Osteocyte (in vitro differentiated cells): ENCODE measurements around the gene DTL. TPM values are rescaled to one million over a fixed set of nuclear protein-coding genes. Genes with fewer than 3 reads are reported as not detected.

Experiments
- DNase-seq: peaks from one replicate; pipeline ENCODE4 v3.0.0; 2021; ENCODE audit warnings: mixed read lengths; ENCODE audit not compliant: unreplicated experiment; ENCODE audit errors: extremely low spot score
- H3K27ac Mint-ChIP-seq: one replicate; pipeline ENCODE4 v1.8.0; 2021; ENCODE audit warnings: mild to moderate bottlenecking, mixed read lengths; ENCODE audit not compliant: unreplicated experiment
- H3K27me3 Mint-ChIP-seq: one replicate; pipeline ENCODE4 v1.8.0; 2021; ENCODE audit warnings: mixed read lengths; ENCODE audit not compliant: unreplicated experiment
- H3K36me3 Mint-ChIP-seq: one replicate; pipeline ENCODE4 v1.8.0; 2021; ENCODE audit warnings: mixed read lengths; ENCODE audit not compliant: unreplicated experiment
- H3K4me1 Mint-ChIP-seq: one replicate; pipeline ENCODE4 v1.8.0; 2021; ENCODE audit warnings: mixed read lengths; ENCODE audit not compliant: unreplicated experiment
- H3K4me3 Mint-ChIP-seq: one replicate; pipeline ENCODE4 v1.8.0; 2021; ENCODE audit warnings: mild to moderate bottlenecking, moderate library complexity, mixed read lengths; ENCODE audit not compliant: unreplicated experiment
- H3K9me3 Mint-ChIP-seq: one replicate; pipeline ENCODE4 v1.8.0; 2021; ENCODE audit warnings: mixed read lengths; ENCODE audit not compliant: unreplicated experiment
- microRNA-seq: library from miRNA; unstranded; fragments of <30 nt; microRNA quantifications from one replicate; pipeline ENCODE4 v1.1.0, GENCODE V29; 2020; ENCODE audit not compliant: unreplicated experiment
- total RNA-seq: library from RNA; stranded (reverse); gene quantifications from 2 replicates; pipeline ENCODE4 v1.2.1, GENCODE V29; 2021
- TF ChIP-seq, protein P1 (sequence below): fragments of 200-600 bp; sonication (generic); IDR thresholded peaks from 2 replicates; pipeline ENCODE4 v1.5.0; 2021; ENCODE audit warnings: antibody characterized with exemption, mild to moderate bottlenecking, moderate library complexity

The DTL gene
- total RNA-seq, 1 donor from 2014 or later = 6.7 TPM

DNA sequence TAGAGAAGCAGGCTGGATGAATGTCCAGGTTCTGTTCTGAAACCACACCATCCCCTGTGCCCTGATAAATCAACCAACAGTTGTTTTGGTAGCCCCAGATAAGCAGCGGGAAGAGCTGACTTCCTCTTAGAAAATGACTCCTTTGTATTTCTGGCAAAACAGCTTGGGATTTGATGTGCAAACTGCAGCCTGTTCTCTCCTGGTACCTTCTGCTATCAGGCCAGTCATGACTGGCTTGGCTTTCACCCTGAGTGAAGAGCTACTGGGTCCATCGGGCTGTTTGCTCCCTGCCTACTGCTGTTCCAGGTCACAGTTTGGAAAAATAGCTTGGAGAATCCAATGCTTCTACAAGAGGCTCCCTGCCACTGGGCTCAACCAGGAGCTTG is 116.8 kb downstream of the DTL start:
- H3K27me3 Mint-ChIP-seq = no peaks in the 10 kb centered on the region
- H3K4me1 Mint-ChIP-seq = peaks cover 9% of the 10 kb centered on the region
- H3K36me3 Mint-ChIP-seq = no peaks in the 10 kb centered on the region
- TF ChIP-seq, protein P1, sequence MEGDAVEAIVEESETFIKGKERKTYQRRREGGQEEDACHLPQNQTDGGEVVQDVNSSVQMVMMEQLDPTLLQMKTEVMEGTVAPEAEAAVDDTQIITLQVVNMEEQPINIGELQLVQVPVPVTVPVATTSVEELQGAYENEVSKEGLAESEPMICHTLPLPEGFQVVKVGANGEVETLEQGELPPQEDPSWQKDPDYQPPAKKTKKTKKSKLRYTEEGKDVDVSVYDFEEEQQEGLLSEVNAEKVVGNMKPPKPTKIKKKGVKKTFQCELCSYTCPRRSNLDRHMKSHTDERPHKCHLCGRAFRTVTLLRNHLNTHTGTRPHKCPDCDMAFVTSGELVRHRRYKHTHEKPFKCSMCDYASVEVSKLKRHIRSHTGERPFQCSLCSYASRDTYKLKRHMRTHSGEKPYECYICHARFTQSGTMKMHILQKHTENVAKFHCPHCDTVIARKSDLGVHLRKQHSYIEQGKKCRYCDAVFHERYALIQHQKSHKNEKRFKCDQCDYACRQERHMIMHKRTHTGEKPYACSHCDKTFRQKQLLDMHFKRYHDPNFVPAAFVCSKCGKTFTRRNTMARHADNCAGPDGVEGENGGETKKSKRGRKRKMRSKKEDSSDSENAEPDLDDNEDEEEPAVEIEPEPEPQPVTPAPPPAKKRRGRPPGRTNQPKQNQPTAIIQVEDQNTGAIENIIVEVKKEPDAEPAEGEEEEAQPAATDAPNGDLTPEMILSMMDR = no peak
- H3K27ac Mint-ChIP-seq = no peak overlapping the region
- peaks cover 3% of the 10 kb centered on the region for H3K9me3 Mint-ChIP-seq
- H3K4me3 Mint-ChIP-seq = no peak overlapping the region
- no peak for DNase-seq

DNA sequence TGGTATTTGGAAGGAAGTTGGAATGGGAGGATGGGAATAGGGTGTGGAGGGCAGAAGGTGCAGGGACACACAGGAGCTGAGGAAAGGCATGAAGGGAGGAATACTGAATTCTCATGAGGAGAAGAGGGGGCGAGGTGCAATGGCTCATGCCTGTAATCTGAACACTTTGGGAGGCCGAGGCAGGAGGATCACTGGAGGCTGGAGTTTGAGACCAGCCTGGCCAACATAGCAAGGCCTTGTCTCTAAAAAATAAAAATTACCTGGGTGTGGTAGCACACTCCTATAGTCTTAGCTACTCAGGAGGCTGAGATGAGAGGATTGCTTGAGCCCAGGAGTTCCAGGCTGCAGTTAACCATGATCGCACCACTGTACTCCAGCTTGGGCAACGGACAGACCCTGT is 117.3 kb downstream of the DTL start:
- Mint-ChIP-seq H3K4me3 (no peak overlapping the region), H3K36me3 (no peaks in the 10 kb centered on the region), H3K4me1 (peaks cover 3% of the 10 kb centered on the region), H3K27ac (no peak overlapping the region), H3K27me3 (no peaks in the 10 kb centered on the region), H3K9me3 (peaks cover 3% of the 10 kb centered on the region)
- no peak for DNase-seq
- TF ChIP-seq, protein P1 = no peak

DNA sequence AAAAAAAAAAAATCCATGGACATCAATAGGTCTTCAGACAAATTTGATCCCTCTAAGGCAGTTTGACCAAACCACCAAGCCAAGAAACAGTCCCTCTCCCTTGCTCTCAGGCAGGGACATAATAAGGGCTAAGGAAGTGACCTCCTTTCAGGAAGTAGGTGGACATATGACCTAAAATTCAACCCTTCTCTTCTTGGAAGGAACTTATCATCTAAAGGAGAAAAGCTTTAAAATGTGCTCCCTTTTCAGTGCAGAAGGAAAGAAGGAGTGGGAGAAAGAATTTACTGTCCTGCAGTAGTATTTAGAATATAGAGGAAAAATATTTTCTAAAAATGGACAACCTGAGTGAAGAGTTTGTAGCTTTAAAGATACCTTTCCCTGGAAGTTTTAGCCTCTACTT is 118.1 kb downstream of the DTL start:
- no peak overlapping the region for H3K27ac Mint-ChIP-seq
- H3K27me3 Mint-ChIP-seq = no peaks in the 10 kb centered on the region
- no peaks in the 10 kb centered on the region for H3K4me1 Mint-ChIP-seq
- DNase-seq = no peak
- TF ChIP-seq, protein P1 = no peak
- H3K4me3 Mint-ChIP-seq = no peak overlapping the region
- H3K36me3 Mint-ChIP-seq = no peaks in the 10 kb centered on the region
- H3K9me3 Mint-ChIP-seq = peaks cover 3% of the 10 kb centered on the region

Small RNA genes lying within 50 kb of the gene (microRNA-seq; reads per million reads assigned to microRNA genes)
- gene MIR3122 = not detected

Other genes with a start within 250 kb of the DTL start
- gene LPGAT1, start 205.0 kb upstream of the DTL start, total RNA-seq = 48.4 and 51.3 TPM in 2 replicates
- 17.5 and 18.4 TPM in 2 replicates for gene INTS7, start 191 bp upstream of the DTL start, total RNA-seq
- gene PPP2R5A, start 249.7 kb downstream of the DTL start, total RNA-seq = 17.5 and 17.9 TPM in 2 replicates